ENCODE measurements around the gene C16orf74.

C16orf74 gene

DNA sequence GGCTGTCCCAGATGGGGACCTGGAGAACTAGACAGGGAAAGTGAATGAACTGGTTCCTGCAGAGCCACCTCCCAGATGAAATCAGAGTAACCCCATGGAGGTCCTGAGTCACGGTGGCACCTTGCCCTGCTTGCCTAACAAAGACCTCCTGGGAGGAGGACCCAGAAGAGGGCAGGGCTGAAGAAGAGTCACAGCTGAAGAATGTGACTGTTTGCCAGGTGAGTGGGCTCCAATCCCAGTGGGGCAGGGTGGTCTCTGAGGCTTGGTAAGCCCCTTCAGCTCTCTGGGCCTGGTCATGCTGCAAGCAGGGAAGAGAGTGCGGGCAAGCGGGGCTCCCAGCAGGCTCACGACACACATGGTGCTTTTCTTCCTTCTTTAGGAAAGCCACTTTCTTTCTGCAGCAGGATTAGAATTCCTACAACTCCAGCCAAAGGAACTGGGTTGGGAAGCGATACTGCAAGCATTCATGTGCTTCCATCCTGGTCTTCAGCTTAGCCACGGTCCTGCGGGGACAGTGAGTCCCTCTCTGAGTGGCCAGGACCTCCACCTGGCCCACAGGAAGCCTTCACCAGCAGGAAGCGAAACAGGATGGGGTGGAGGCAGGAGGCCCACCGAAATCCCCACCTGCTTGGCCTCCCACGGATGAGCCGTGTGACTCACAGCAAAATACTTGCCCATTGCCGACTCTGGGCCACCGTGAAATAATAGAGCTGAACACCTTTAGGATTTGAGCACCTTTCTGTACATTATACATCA lies 4.3 kb downstream of the C16orf74 start:
- DNase-seq (ENCODE audit: low read depth): no peak

- no peak for DNase-seq (ENCODE audit: low read depth)
Observed at GRCh38 chr16:85738923-85739715, 11.8 kb downstream of the C16orf74 start.

DNA sequence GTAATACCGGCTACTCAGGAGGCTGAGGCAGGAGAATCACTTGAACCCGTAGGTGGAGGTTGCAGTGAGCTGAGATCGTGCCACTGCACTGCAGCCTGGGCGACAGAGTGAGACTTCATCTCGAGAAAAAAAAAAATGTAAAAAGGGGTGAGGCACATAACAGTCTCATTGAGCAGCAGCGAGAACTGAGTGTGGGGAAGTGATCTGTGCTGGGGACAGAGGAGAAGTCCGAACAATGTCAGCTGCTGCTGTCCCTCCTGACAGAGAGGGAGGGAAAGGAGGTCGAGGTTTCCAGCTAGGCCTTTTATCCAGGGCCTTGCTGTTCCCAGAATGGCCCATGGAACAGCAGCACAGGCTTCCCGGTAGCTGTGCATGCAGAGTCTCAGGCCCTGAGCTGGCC lies 14.0 kb downstream of the C16orf74 start:
- no peak for DNase-seq (ENCODE audit: low read depth)

DNA sequence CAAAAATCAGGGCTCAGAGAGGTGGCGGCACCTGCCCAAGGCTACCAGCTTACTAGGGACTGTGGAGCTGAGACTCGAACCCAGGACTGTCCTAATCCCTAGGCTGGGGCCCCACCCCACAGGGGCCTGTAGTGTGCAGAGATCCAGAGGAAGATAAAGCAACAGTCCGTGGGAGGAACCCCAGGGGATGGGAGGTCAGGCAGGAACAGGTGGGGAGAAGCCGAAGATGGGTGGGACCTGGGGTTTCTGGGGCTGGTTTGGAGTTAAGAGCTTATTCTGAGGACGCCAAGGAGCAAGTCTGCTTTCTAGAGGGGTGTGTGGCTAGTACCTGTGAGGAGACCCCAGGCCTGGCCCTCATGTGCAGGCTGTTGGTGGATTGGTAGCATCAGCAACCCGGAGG lies 14.9 kb downstream of the C16orf74 start:
- no peak for DNase-seq (ENCODE audit: low read depth)

DNA sequence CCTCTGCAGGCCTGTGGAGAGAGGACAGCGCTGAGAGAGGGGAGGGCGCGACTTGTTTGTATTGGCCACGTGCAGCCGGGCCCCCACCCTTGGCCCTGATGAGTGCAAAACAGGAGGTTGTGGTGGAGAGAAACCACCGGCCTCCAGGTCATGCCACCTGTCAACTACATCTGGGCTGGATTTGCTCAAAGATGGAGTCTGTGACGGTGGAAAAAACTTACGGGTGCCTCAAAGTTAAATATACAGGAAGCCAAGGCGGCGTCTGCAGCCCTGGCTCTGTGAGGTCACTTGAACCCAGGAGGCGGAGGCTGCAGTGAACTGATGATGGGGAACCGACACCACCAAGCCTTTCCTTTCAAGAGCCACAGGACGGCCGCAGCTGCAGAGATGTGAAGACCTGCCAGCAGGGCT lies 15.7 kb downstream of the C16orf74 start:
- no peak for DNase-seq (ENCODE audit: low read depth)

- DNase-seq (ENCODE audit: low read depth): no peak
Observed at GRCh38 chr16:85734311-85735017, 16.4 kb downstream of the C16orf74 start.

GRCh38 chr16:85733839-85734170 lies 17.1 kb downstream of the C16orf74 start:
- no peak for DNase-seq (ENCODE audit: low read depth)

GRCh38 chr16:85733155-85733838 lies 17.6 kb downstream of the C16orf74 start:
- no peak for DNase-seq (ENCODE audit: low read depth)

DNA sequence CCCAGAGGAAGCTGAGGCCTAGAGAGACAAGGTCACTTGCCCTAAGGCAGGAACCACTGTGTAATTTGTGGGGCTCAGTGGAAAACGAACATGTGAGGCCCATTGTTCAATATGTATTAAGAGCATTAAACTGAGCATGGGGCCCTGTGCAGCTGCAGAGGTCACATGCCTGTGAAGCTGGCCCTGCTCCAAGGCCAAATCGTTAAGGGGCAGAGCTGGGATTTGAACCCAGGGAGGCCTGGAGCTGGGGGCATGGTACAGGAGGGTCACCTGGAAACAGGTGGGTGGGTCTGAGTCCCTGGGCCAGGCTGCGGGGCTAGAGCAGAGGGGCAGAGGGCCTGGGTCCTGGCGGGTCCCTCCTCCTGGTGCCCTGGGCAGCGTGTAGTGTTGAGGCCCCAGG lies 19.7 kb downstream of the C16orf74 start:
- DNase-seq (ENCODE audit: low read depth): no peak

DNA sequence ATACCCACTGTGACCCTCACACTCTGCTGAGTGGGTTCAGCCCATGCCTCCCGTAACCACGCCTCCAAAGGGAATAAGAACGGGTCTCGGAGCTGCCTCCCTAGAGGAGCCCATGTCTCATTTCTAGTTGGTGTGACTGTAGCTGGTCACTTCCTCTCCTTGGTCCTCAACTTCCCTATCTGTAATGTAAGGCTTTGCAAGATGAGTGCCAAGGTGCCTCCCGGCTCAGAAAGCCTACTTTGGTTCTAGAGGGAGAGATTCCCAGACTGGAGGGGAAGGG lies 20.8 kb downstream of the C16orf74 start:
- DNase-seq (ENCODE audit: low read depth): no peak

DNA sequence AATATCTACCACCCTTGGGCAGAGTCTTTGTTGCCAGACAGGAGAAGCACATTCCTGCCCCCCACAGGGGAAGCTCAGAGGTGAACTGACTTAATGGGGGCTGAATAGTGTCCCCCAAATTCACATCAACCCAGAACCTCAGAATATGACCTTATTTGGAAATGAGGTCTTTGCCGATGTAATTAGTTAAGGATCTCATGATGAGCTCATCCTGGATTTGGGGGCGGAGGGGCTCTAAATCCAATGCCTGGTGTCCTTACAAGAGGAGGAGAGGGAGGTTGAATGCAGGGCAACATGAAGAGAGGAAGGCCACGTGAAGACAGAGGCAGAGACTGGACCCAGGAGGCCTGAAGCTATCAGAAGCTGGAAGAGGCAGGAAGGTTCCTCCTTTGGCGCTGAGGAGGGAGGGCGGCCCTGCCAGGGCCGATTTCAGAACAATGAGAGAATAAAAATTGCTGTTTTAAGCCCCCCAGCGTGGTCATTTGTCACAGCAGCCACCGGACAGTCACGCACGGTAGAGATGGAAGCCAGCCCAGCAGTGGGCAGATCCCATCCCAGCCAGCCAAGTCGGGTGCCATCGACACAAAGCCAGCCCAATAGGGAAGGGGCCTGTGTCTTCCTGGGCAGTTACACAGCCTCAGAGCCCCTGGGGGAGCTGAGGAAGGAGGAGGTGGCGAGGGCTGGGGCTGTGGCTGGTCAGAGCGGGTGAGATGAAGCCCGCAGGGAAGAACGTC lies 21.3 kb downstream of the C16orf74 start:
- DNase-seq (ENCODE audit: low read depth): no peak

DNA sequence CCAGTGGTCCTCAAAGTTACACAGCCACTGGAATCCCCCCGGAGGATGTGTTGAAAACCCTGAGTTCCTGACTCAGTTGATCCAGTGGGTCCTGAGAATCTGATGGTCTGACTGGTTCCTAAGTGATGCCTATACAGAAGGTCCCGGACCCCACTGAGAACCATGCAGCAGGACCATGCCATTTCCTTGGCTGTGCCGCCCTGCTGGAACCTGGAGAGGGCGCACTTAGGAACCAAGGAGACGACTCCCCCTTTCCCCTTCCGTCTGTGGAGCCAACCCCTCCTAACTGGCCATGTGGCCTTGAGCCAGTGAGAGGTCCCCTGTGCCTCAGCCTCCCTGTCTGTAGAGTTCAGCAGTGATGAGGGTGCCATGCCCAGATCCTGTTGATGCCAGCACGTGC lies 22.0 kb downstream of the C16orf74 start:
- no peak for DNase-seq (ENCODE audit: low read depth)

DNA sequence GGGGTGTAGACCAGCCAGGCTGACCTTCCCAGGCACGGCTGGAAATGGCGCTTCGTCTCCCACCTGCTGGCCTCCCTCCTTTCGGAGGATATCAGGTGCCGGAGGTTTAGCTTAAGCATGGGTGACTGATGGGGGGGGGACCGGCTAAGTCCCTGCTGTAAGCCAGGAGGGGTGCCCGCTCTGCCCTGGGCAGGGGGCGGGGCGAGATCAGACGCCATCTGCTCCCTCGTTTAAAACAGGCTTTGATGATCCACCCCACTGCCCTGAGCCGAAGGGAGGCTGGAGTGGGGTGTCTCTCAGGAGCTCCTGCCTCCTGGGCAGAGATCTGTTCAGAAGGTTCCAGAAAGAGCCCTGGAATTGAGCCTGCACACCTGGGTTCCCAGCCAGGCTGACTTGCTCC lies 26.0 kb downstream of the C16orf74 start:
- DNase-seq (ENCODE audit: low read depth): no peak

DNA sequence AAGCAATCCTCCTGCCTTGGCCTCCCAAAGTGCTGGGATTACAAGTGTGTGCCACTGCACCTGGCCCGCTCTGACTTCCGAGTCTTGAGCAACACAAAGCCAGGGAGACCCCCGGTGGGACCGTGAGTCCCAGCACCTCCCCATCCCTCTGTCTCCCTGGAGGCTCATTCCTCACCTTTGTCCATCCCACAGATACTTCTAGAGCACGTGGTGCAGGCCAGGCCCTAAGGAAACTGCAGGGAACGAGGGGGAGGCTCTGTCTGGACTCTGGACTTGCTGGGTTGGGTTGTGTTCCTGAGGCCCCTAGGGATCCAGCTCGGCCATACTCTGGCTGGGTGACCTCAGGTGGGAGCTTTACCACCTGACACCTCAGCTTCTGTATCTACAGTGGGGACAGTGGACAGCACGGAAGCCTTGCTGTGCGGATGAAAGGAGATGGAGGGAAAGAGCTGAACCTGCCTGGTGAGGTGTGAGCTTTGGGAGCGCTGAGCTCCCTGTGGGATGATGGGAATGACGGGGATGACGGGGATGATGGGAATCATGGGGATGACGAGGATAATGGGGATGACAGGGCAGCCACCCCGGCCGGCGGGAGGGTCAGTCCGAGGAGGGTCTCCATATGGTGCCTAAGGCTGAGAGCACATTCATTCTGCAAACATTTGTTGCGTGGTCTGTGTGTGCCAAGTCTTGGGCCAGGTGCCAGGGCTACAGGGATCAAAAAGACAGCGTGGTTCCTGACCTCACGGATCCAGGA lies 26.6 kb downstream of the C16orf74 start:
- DNase-seq (ENCODE audit: low read depth): no peak

DNA sequence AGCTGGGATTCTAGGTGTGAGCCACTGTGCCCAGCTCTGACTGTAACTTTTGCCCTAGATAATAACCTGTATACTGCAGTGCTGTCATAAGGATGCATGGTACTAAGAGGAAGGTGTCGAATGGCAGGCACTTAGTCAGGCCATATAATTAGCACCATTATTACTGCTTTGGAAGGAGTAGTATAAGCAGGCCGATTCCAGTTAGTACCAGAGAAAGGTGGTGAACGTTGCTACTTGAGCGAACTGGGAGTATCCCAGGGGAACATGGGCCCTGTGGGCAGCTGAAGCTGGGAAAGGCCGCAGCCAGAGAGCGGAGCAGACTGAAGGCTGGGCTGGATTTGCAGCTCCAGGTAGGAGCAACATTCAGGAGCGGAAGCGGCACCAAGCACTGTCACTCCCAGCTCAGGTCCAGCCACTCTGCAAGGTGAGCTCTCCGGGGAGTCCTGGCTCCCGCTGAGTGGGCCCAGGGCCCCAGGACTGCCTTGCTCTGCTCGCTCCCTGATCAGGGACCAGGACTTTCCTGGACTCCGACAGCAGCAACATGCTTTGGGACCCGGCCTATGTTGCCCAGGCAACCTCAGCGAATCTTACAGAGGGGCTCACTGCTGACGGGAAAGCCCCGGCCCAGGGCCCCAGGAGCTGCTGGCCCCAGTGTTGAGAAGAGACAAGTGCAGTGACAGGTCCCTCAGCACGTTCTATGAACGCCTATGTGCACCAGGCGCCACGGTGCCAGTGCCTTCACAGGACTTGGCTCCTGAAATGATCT lies 28.6 kb downstream of the C16orf74 start:
- DNase-seq (ENCODE audit: low read depth): no peak

DNA sequence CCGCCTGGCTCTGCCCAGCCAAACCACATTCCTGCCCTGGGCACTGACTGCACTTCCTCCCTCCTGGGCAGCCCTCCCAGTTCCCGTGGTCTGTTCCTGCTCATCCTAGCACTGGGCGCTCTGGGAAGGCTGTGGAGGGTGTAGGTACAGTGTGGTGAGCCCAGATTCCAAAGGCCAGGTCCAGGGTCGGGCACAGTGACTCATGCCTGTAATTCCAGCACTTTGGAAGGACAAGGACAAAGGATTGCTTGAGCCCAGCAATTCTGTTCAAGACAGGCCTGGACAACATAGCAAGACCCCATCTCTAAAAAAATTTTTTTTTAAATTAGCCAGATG lies 30.6 kb downstream of the C16orf74 start:
- no peak for DNase-seq (ENCODE audit: low read depth)

DNA sequence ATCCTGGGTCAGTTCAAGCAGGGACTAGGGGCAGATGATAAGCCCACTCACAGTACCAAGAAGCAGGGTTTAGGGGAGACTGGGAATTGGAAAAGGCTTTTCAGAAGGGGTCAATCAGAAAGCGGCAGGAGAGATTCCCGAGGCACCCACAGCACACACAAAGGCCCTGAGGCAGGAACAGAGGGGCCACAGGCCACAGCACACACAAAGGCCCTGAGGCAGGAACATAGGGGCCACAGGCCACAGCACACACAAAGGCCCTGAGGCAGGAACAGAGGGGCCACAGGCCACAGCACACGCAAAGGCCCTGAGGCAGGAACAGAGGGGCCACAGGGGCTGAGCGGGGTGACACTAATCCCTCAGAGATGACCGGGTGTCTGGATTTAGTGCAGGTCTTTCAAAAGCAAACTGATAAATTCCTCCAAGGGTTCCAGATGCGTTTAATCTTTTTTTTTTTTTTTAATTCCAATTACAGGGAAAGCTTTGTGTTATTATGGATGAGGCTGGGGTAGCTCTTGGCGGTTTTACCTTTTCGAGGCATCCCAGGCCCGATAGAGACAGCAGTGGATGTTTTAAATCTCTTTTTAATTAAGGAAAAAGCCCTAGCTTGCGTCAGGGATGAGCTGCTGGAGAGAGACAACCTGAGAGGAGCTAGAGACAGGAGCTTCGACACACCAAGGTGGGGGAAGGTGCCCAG lies 31.1 kb downstream of the C16orf74 start:
- DNase-seq (ENCODE audit: low read depth): no peak

DNA sequence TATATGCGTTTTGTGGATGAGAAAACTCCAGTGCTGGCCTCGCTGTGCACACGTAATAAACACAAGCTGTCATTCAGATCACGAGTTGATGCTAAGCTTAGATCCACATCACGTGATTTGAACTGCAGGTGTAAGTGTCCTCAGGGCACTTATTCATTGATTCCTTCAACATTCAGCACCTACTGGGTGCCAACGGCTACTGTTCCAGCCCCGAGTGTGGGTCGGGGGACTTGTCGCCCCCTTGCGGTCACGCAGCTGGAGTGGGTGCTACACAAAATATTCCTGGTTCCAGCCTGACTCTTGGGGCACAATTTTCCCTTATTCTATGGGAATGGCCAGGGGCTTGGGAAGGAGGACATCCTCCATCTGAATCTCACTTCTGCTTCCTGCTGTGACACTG lies 32.2 kb downstream of the C16orf74 start:
- DNase-seq (ENCODE audit: low read depth): no peak

DNA sequence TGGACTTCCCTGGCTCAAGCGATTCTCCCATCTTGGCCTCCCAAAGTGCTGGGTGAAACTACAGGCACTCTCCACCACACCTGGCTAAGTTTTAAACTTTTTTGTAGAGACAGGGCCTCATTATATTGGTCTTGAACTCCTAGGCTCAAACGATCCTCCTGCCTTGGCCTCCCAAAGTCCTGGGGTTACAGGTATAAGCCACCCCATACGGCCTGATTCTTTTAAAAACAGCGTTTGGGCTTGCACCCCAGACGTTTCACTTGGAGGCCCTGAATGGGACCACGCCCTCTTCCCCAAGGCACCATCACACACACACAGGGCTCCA lies 32.8 kb downstream of the C16orf74 start:
- no peak for DNase-seq (ENCODE audit: low read depth)

Measured in activated T-cell treated with anti-CD3 and anti-CD28 coated beads for 48 hours (primary cell).